Stimulated activated naive CD8-positive, alpha-beta T cell treated with anti-CD3 and anti-CD28 coated beads, Interleukin-15, amount 100 ng/mL, for 72 hours (primary cell): ENCODE data around the gene MAPK12.

Experiments used
- ATAC-seq: fragments of 150-1000 bp; cut with Tn5 transposase; 2 replicates; pipeline ENCODE4 v1.10.0; 2021; ENCODE audit warnings: mild to moderate bottlenecking, moderate library complexity
- DNase-seq, 2 donors: peaks; one replicate each; pipeline ENCODE4 v3.0.0; 2021 to 2022
- H3K27ac Mint-ChIP-seq, 2 donors: one replicate each; pipeline ENCODE4 v1.8.0; 2022; ENCODE audit warnings: mild to moderate bottlenecking in 2 of 2, mixed read lengths in 2 of 2, moderate library complexity in 2 of 2
- H3K27me3 Mint-ChIP-seq: one replicate; pipeline ENCODE4 v1.8.0; 2022; ENCODE audit warnings: mixed read lengths
- H3K4me1 Mint-ChIP-seq: one replicate; pipeline ENCODE4 v1.8.0; 2022; ENCODE audit warnings: mild to moderate bottlenecking, mixed read lengths
- H3K4me3 Mint-ChIP-seq, 2 donors: one replicate each; pipeline ENCODE4 v1.8.0; 2022; ENCODE audit warnings: mild to moderate bottlenecking in 2 of 2, mixed read lengths in 2 of 2, moderate library complexity in 1 of 2
- H3K9me3 Mint-ChIP-seq, 2 donors: one replicate each; pipeline ENCODE4 v1.8.0; 2022; ENCODE audit warnings: mixed read lengths in 2 of 2

Gene MAPK12

DNA sequence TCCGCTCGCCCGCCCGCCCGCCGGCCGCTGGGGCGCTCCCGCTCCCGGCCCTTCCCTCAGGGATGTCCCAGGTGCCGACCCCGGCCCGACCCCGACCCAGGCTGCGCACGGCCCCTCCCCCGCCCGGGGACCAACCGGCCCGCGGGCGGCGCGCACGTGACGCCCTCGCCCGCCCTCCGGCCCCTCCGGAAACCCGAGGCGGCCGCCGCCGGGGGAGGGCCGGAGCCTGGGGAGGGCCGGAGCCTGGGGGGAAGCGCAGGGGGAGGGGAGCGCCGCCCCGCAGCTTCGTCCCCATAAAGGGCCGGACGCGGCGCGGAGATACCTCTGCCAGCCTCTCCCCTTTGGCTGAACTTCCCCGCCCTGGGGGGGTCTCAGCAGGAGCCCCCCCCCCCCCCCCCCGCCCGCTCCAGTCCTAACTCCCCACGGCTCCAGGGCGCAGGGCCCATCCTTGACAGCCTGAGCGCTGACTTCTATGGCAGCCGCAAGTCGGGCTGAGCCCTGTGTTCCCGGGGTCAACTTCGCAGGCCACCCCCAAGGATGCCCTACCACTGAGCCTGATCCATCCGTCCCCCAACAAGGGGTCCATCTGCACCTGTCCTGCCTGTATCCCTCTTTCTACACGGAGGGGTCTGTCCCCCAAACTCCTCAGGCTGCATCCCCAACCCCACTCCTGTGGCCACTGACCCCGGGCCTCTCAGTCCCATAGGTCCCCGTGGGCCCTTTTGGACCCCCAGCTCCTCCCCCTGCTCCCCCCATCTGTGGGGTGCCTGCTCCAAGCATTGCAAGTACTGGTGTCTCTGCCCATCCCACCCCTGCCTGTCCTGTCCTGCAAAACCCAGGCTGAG lies at the start of gene MAPK12:
Gene MAPK12 (minus strand): TSS at position 69 of the 845 bp plus-strand sequence. CDS start 174 bp downstream, outside the sequence.
- no peak for DNase-seq
- no peak for ATAC-seq
- H3K4me1 Mint-ChIP-seq = peaks cover 15% of the 10 kb centered on the region
- H3K27me3 Mint-ChIP-seq = peaks cover 63% of the 10 kb centered on the region
- H3K27ac Mint-ChIP-seq = peak within 1 kb of the TSS in 1 of 2 donors; percentile 59
- no peaks in the 10 kb centered on the region for H3K9me3 Mint-ChIP-seq
- peak within 1 kb of the TSS; percentile 70 to 73 for H3K4me3 Mint-ChIP-seq

GRCh38 chr22:50310949-50311444 lies 49.5 kb upstream of the MAPK12 start:
- Mint-ChIP-seq H3K27ac (no peak overlapping the region), H3K4me3 (no peak overlapping the region), H3K27me3 (peaks cover 14% of the 10 kb centered on the region), H3K4me1 (peaks cover 34% of the 10 kb centered on the region), H3K9me3 (no peaks in the 10 kb centered on the region)
- DNase-seq = no peak
- ATAC-seq = no peak

DNA sequence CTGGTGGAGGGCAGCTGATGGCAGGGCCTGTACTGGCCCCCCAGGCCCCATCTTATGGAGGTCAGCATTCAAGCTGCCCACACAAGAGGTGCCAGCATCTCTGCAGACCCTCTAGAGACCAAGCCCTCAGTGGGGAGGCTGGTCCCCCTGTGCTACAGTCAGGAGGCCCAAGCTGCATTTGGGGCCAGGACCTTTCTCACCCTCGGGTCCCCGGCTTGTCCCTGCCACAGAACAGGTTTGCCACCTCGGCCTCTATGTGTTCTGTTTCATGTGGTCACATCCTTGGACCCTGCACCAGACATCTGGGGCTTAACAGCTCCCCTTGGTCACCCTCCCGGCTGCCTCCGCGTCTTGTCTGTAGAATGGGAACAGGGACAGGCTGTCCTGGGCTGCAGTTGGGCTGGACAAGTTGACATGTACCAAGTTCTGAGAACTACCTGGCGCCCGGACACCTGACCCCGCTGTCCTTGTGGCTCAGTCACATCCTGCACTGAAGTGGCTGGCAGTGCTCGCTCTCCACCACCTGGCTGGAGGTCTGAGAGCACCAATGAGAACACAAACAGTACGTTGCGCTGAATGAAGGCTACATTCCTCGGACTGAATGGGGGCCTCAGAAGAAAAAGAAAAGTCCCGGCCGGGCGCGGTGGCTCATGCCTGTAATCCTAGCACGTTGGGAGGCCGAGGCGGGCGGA lies 48.7 kb upstream of the MAPK12 start:
- Mint-ChIP-seq H3K9me3 (no peaks in the 10 kb centered on the region), H3K27me3 (peaks cover 22% of the 10 kb centered on the region), H3K4me1 (peaks cover 37% of the 10 kb centered on the region), H3K27ac (no peak overlapping the region), H3K4me3 (no peak overlapping the region)
- ATAC-seq (no peak), DNase-seq (no peak)

- Mint-ChIP-seq H3K27ac (no peak overlapping the region), H3K9me3 (no peaks in the 10 kb centered on the region), H3K27me3 (peaks cover 28% of the 10 kb centered on the region), H3K4me1 (peaks cover 37% of the 10 kb centered on the region), H3K4me3 (no peak overlapping the region)
- ATAC-seq (no peak), DNase-seq (no peak)
Observed at GRCh38 chr22:50309601-50309991, 48.1 kb upstream of the MAPK12 start.

GRCh38 chr22:50308986-50309600 lies 47.6 kb upstream of the MAPK12 start:
- Mint-ChIP-seq H3K27me3 (peaks cover 33% of the 10 kb centered on the region), H3K9me3 (no peaks in the 10 kb centered on the region), H3K4me3 (peak overlapping the region; percentile 48 to 57), H3K27ac (no peak overlapping the region), H3K4me1 (peaks cover 37% of the 10 kb centered on the region)
- DNase-seq = no peak
- no peak for ATAC-seq

GRCh38 chr22:50308597-50308935 lies 47.1 kb upstream of the MAPK12 start:
- Mint-ChIP-seq H3K27ac (no peak overlapping the region), H3K4me1 (peaks cover 37% of the 10 kb centered on the region), H3K9me3 (no peaks in the 10 kb centered on the region), H3K4me3 (peak overlapping the region; percentile 48 to 57), H3K27me3 (peaks cover 37% of the 10 kb centered on the region)
- DNase-seq = no peak
- ATAC-seq = no peak

- no peak for DNase-seq
- Mint-ChIP-seq H3K4me1 (peaks cover 42% of the 10 kb centered on the region), H3K27me3 (peaks cover 42% of the 10 kb centered on the region), H3K27ac (no peak overlapping the region), H3K9me3 (no peaks in the 10 kb centered on the region), H3K4me3 (peak overlapping the region; percentile 53 to 81)
- peak; percentile 8 for ATAC-seq
Observed at GRCh38 chr22:50307890-50308596, 46.6 kb upstream of the MAPK12 start.

- H3K4me1 Mint-ChIP-seq = peaks cover 48% of the 10 kb centered on the region
- DNase-seq = peak in 1 of 2 donors; percentile 46
- H3K27me3 Mint-ChIP-seq = peaks cover 52% of the 10 kb centered on the region
- peak; percentile 62 for ATAC-seq
- H3K9me3 Mint-ChIP-seq = no peaks in the 10 kb centered on the region
- no peak within 1 kb of the TSS for H3K27ac Mint-ChIP-seq
- H3K4me3 Mint-ChIP-seq = peak within 1 kb of the TSS; percentile 80 to 81
Observed at GRCh38 chr22:50306753-50307749, 45.6 kb upstream of the MAPK12 start, which contains the start of gene PLXNB2. TSS of gene PLXNB2 (minus strand) at chr22:50307646. CDS start at chr22:50290584, 17,062 bp downstream.

DNA sequence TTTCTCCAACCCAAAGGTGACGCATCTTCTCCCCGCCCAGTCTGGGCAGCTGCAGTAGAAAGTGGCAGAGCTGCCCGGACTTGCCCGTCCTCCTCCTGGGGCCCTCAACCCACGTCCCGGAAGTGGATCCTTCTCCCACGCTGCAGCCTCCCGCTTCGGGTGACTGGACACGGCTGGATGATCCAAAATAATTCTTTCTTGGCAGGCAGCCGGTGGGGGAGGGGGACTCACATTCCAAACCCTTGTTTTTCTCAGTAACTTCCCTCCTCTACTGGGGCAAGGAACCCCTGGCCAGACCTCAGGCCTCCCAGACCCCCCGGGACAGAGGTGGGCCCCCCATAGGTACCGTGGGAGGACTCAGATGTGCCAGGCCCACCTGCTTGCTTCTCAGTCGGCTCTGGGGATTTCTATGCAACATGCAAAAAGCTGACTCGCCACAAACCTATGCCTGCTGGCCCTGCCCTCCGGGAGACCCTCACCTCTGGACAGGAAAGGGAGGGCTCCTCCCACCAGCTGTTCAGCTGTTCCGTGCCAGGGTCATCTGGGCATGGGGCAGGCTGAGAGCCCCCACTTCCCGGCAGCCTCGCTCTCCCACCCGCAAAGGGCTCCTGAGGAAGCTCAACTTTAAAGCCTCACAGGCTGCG lies 44.6 kb upstream of the MAPK12 start:
- H3K9me3 Mint-ChIP-seq = no peaks in the 10 kb centered on the region
- H3K27me3 Mint-ChIP-seq = peaks cover 62% of the 10 kb centered on the region
- DNase-seq (no peak), ATAC-seq (no peak)
- peak overlapping the region in 1 of 2 donors; percentile 86 for H3K27ac Mint-ChIP-seq
- H3K4me1 Mint-ChIP-seq = peaks cover 50% of the 10 kb centered on the region
- H3K4me3 Mint-ChIP-seq = peak overlapping the region; percentile 73 to 80

GRCh38 chr22:50305393-50305922 lies 44.0 kb upstream of the MAPK12 start:
- Mint-ChIP-seq H3K4me3 (peak overlapping the region; percentile 73 to 80), H3K9me3 (no peaks in the 10 kb centered on the region), H3K27me3 (peaks cover 66% of the 10 kb centered on the region), H3K4me1 (peaks cover 53% of the 10 kb centered on the region), H3K27ac (peak overlapping the region in 1 of 2 donors; percentile 72)
- DNase-seq = no peak
- no peak for ATAC-seq

DNA sequence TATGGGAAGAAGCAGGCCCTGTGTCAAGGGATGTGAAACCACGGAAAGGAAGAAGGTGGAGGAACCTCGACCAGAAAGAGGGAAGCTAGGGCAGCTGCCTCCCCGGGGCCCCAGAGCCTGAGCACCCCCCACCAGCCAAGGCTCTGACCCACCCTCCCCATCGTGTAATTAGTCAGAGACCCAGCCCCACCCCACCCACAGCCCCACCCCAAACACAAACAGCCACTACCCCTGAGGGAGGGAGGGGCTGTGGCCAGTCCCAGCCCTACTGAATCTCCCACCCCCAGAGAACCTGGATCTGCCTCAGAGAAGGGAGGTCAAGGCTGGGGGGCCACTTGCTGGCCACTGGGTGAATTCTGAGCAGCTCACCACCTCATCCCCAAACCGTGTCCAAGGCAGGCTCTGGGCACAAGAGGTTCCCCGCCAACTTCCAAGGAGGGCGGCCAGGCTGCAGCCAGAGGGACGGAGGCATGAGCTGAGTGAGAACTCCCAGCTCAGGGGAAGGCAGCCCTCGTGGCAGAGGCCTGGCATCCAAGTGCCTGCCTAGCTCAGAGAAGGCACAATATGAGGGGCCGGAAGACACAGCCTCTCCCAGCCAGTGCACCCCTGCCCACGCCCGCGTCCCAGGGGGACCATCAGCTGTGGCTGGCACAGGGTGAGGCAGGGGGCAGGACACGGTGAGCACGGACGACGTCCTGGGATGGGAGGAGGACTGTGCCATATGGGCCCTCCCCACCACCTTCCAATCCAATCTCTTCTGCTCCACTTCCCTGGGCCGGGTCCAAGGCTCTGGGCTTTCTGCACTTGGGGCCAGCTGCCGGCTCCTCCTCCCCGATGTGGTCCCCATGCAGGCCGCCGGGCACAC lies 43.3 kb upstream of the MAPK12 start:
- ATAC-seq (no peak), DNase-seq (no peak)
- peaks cover 66% of the 10 kb centered on the region for H3K27me3 Mint-ChIP-seq
- H3K9me3 Mint-ChIP-seq = no peaks in the 10 kb centered on the region
- H3K4me1 Mint-ChIP-seq = peaks cover 53% of the 10 kb centered on the region
- peak overlapping the region in 1 of 2 donors; percentile 72 for H3K27ac Mint-ChIP-seq
- no peak overlapping the region for H3K4me3 Mint-ChIP-seq

DNA sequence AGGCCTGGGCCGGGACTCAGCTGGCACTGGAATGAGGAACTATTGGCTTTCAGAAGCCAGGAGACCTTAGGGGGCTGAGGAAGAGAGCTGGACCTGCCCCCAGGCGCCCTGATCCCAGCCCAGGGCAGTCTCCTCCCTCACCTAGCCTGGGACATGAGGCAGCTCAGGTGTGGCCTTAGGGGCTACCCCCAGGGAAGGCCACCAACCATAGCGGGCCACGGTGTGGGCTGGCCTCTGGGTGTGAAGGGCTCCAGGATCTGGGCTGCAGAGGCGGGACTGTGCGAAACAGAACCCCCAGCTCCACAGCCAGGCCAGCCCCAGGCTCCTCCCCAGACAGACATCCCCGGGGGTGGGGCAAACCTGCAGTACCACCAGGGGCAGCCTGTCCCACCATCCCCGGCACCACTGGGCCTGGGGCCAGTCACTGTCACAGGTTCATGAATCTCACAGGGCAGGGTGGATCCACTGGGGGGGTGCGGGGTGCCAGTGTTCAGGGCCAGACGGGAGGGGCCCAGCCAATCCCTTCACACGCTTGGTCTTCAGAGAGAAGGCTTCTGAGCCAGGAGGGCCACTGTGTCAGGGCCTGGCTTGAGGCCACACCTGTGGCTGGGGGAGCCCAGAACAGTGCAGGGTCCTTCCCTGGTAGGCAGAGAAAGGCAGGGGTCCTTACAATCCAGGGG lies 42.5 kb upstream of the MAPK12 start:
- peak overlapping the region in 1 of 2 donors; percentile 67 for H3K27ac Mint-ChIP-seq
- ATAC-seq = no peak
- no peak for DNase-seq
- no peaks in the 10 kb centered on the region for H3K9me3 Mint-ChIP-seq
- H3K27me3 Mint-ChIP-seq = peaks cover 68% of the 10 kb centered on the region
- H3K4me1 Mint-ChIP-seq = peaks cover 52% of the 10 kb centered on the region
- H3K4me3 Mint-ChIP-seq = peak overlapping the region in 1 of 2 donors; percentile 26
